GM18519 (cell line): ENCODE data around the gene METTL14.

Experiments
- ATAC-seq: cut with Tn5 transposase; IDR thresholded peaks from one replicate; pipeline ENCODE4 v1.9.1; 2021; ENCODE audit warnings: mild to moderate bottlenecking, moderate library complexity; ENCODE audit not compliant: unreplicated experiment, low FRiP score

Gene METTL14

DNA sequence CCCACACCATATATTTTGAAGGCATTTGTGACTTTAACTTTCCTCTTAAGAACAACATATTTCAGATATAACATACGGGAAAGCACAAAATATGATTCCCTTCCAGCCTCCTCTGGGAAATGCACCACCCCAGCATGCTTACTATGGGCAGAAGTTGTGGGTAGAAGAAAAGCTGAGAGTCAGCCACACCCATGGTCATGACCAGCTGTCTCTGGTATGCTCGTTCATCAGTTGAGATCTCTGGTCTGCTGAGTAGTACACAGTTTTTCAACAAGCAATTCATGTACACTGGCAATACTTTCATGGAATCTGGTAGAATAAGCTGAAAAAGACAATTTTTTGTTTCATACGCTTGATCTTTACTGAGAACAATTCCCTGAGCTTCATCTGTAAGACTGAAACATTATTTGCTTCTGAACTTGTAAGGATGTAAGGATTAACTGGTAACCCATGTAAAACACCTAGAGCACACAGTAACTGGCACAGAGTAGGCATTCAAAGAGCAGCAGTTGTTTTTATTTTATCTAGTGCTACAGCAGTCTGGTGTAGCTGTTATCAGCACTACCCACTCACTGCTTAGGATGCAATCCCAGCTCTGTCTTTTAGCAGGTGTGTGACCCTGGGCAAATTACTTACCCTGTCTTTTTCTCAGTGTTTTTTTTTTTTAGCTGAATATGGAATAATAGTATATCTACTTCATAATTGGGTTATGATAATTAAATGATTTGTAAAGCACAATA, 47.6 kb downstream of the METTL14 start:
- no peak for ATAC-seq

DNA sequence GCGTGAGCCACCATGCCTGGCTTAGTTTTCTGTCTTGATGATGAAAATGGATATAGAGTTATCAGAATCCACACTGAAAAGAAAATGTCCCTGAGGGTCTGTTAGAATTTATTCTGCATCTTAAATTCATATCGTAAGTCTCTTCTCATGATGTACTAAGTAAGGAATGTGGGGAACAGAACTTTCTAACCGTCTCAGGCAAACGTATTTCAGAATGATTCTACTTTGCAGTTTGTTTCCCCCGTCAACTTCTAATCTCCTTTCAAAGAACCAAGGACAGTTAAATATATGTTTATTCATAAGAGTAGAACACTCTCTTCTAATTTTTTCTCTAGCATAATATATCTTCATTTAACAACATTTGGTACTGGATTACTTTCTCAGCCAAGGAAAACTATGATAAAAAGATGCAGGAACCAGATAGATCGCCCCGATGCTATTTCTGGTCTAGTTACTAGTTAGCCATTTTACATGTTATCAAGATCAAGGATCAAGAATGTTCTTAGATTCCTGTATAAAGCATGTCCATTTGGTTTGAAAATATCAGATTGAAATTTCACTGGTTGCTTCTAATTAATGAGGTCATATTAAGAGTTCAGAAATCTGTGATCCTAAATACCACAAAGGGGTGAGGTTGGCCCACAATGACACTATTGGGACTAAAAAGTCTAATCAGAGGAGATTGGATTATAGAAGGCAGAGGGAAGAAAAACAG, 49.5 kb downstream of the METTL14 start:
- ATAC-seq: no peak

DNA sequence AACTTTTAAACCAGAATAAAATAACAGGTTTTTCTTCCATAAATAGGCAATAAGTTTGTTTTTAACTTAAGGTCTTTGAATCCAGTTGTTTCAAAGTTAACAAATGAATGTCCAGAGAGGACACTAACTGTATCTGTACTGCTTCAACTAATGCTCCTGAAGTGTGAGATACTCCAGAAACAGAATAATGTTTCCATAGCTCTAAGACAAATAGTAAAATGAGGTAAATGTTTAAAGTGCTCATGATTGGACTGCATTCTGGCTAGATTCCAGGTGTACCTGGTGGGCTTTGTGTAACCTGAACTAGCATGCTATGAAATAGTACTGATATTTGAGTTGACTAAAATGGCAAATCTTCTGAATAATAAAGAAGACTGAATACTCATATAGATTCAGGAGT, 51.7 kb downstream of the METTL14 start:
- no peak for ATAC-seq

DNA sequence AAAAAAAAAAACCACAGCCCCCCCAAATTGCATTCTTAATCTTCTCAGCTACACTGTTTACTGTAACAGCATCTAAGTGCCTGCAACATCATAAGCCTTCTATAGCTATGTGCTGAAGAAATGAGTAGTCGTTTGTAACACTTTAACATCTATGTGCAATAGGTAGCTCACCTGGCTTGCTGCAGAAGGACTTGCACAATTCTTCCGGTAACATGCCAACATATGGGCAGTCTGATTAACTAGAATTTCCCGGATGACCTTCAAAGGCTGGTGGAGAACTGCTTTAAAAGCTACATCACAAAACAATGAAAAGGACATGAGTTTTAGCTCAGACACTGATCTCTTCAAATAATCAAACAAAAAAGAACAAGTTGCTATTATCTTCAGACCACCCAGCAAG, 52.9 kb downstream of the METTL14 start:
- no peak for ATAC-seq

DNA sequence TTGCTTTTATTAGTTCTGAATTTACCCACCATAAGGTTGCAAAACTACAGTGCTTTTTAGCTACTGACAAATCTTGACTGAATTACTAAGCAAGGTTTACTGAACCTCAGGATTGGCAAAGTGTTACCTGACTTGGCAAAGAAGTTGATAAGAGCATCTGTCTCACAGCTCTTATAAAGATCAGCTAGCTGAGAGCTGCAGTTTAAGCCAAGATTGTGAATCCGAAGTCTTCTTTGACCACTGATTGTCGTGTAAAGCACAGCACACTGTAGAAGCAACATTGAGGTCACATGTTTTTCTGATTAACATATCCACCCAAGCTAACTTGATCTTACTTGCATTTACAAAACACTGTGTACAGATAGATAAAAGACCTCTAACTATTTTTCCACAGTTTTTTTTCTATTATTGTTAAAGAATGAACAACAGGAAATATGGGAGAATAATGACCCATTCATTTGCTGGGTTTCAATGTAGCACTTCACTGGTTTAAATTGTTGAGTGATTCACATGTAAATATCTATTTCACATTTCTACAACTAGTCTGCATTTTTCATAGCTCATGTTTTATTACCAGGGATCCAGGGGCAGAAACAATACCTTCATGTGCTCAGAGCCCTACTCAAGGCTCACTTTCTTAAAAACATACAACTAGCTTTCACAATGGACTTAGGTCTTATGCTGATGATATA, 54.0 kb downstream of the METTL14 start:
- no peak for ATAC-seq

DNA sequence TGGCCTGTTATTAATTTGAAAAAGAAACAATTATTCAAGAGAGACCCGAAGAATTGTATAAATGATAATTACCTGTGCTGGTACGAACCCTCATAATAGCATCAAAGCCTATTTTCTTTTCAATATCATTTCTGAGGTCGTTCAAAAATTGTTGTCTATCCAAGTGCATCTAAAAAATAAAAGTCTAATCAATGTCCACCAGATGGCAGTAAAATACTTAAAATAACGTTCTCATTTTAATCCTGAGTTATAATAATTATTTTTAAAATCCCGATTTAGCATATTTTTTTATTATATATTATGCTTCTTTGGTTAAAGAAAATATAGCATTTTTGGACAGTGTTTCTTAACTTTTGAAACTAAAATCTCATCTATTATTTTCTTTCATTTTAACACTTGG, 55.7 kb downstream of the METTL14 start:
- no peak for ATAC-seq

DNA sequence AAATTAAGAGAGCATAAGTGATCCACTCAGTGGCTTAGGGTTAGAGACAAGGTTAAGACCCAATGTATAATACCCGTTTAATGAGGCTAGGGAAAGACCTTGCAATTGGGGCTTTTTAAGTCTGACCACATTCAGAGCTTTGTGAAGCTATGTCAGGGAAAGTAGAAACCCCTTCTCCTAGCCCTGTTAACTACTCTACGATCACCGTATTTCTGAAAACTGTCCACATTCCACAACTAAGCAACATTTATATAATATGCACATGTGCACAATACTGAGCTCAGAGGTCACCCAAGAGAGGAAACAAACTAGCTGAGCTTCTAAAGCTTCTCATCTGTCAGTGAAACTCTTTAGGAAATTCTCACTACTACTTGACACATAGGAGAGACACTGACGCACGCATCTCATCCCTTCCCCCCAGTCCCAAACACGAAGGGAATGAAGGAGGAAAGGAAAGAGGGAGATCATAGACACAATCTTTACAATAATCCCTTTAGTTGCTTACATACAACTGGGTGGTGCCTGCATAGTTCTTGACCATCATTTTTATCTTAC, 56.2 kb downstream of the METTL14 start:
- ATAC-seq: no peak

DNA sequence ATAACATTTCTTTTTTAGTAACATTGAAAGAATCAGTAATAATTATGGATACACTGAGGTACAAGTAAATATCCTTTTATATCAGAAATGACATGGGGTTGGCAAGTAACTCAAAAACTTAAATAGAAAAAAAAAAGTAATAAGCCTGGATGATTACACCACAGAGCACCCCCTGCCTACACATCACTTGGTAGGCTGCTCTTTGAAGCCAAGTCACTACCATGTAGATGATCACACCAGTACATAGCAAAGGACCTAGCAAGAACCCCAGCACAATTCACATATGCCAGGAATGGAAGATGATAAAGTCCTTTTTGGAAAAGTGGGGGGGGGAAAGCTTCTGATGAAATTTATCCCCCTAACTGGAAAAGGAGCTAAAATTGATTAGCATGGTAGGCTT, 56.9 kb downstream of the METTL14 start:
- no peak for ATAC-seq

DNA sequence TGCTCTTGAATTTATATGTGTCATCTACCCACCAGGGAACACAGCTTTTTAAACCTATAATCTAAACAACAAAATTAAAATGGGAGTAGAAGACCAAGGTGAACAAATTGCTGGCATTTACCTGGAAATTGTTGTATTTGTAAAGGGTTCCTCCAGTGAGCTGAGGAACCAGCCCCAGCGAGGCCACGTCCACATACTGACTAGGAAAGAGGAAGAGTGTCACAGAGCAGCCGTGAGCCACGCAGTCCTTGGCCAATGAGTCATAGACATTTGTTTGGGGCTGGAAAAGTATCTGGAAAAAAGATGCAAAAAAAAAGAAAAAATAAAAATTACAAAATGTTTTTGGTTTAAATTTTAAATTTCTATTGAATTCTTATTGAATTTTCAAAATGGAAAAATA, 58.7 kb downstream of the METTL14 start:
- ATAC-seq: no peak

DNA sequence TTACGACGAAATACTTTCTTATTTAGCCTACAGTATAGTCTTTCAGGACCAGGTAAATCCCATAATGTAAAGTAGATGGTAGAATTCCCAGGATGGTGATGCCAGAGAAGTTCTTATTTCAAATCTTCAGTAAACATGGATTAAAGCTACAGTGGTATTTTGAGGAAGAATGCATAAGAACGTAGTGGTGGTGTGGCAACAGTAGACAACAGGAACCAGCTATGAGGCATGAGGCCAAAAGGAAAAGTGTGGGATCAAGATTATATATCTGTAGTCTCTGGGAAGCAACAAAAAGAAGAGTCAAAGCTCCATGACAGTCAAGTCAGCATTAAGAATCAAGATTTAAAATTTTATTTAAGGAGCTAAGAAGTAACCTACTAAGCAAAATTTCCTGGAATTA, 60.2 kb downstream of the METTL14 start:
- no peak for ATAC-seq

DNA sequence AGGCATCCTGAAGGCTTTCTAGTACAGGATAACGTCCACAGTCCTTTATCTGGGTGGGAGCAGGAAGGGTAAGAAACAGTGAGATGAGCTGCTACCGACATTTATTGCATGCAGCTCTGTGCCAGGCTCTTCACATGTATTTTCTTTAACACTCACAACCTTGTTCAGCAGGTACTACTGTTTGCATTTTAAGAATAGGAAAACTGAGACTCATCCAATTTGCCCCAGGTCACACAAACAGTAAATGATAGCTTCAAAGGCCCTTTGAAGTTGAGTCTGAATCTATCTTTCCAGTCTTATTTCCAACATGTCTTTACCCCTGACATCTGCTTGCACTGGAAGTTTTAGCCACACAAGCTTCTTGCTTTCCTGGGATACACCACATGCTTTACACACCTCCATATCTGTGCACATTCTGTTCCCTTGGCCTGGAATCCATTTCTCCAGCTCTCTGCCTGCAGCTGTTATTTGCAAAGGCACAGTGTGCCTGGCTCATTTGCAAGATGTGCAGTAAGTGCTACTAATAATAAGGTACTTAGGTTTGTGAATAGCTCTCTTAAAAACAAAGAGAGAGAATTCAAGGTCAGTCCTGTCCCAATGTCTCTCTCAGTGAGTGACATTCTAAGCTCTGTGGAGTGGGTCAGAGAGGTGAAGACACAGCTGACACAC, 61.2 kb downstream of the METTL14 start:
- no peak for ATAC-seq

DNA sequence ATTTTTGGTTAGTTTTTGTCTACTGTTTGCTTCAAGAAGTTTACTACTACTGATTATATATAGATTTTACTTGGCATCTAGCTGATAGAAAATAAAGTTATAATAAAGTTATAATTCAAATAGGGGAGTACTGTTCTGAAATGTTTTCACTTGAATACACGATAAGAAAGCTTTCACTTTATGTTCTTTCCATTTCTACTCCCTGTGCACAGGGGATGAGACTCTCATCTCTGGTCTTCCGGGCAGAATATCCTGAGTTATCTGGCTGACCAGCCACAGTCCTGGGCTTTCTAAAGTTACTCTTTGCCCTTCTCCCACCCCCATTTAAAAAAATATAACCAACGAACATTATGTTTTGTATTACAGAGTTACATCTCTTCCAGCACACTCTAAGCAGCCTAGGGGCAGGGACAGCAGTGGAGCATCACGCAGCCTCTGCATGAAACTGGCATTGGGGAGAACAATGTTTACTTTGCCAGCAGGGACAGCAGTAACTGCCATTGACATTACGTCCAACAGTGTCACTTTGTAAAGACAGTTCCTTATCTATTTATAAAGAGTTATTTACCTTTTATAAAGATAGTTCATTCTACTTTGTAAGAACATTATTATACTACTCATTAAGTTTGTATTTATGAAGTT, 64.3 kb downstream of the METTL14 start:
- no peak for ATAC-seq

DNA sequence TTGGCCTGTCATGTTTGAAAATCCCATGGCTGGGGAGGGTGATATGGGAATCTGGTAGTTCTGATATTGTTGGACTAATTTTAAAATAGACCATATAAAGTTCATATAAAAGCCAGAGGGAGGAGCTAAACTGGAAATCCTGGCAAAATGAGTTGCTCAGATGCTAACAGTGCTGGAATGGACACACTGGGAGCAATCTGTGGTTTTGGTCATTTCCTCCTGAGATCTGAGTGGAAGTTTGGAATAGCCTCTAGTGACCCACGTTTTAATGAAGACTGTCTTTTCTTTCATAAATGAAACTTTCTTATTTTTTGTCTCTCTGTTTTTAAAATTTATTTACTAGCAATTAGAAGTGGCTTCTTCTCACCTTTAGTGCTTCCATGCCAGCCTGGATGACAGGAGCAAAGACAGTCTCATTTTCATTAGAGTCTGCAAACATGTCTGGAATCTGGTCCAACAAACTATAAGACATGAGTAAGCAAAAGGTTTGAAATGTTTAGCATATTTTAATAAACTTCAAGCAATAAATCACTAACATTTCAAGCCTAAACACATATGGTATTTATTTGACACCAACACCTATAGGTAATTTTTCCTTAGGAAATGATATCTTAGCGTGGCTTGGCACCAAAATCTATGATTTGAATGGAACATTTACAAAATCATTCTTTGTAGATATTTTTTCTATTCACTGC, 66.6 kb downstream of the METTL14 start:
- no peak for ATAC-seq

DNA sequence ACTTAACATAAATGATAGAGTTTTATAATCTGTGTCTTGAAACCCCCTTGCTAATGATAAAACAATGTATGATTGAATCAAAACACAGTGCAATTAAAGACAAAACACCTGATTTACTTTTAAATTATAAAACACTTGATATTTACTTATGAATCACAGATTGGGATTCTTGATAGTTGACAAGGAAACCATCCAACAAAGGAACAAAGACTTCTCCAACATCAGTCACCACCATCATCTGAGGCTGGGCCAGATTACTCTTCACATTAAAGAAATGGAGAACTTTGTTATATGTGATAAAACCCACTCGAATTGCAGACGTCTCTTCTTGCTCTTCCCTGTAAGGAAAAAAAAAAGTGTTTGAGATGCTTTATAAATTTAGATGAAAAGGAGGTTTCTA, 67.4 kb downstream of the METTL14 start:
- ATAC-seq: no peak

DNA sequence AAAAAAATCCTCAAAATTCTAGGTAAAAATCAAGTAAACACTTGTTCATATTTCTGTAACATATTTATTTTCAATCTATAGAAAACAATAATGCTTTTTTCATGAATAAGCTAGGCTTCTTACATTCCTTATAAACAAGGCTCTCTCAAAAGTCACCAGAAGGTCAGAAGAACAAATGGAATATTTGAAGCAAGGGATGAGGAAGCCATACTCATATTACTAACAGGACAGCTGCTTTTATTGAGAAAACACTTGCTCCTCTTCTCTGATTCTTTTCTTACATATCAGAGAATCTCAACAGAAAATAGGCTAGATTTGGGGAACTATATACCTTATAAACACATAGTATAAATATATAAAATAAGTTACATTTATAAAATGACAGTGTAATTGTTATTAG, 67.9 kb downstream of the METTL14 start:
- ATAC-seq: no peak

DNA sequence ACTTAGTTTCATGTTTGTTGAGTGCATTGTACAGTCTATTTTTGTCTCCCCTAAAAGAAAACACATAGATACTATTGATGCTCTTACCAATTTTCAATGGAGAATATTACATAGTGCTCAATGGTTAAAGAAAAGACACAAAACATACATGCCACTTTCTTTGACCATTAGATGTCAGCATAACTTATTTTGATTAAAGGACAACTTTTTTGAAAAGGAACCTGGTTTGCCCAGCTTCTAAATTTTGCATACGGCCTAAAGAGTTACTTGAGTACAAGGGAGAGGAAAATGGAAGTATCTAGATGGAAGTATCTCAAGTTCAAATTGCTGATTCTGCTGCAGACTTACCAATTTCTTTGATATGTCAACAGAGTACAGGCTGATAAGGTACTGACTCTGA, 68.5 kb downstream of the METTL14 start:
- no peak for ATAC-seq

DNA sequence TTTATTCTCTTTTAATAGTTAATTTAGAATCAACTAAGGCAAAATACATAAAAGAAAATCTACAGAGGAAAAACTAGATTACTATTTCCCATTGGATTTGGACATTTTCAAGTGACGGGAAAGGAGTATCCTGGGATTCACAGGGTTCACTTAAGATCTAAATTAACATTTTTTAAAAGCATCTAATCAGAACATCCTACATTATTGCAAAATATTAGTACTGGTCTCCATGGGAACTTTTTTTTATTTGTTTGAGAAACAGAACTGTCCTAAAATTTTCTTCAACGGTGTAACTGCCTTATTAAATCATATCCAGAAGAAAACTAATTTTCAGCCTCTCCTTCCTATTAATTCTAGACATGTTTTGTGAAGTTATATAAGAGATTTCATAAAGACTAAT, 69.7 kb downstream of the METTL14 start:
- no peak for ATAC-seq

DNA sequence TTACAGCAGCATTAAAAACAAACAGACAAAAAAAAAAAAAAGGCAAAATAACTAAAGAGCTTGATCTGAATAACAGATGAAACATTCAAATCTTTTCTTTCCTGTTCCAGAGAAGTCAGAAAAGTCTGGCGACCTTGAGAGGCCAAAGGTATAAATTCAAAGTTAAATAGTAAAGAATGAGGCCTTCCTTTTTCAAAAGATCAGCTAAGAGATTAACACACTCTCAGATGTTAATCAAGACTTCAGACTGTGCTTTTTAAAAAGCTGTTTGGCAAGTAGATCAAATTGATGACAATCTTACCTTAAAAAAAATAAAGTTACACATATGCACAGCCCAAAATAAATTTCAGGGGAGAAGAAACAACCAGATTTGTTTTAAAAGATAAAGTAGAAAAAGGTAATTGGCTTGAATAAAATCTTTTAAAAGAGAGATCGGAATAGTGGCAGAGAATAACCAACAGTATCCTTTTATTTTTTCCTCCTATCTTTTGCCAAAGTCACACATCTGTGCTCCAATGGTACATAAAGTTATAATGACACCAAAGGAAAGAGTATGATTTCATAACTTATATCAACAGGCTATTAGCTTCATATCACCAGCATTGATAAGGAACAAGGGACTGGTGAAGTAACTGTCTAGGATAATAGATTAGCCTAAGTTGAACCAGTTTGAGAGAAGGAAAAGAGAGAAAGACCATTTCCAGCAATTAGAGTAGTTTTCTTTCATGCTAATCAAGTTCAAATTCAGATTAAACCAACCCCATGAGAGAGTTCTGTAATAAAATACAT, 70.4 kb downstream of the METTL14 start:
- ATAC-seq: no peak

DNA sequence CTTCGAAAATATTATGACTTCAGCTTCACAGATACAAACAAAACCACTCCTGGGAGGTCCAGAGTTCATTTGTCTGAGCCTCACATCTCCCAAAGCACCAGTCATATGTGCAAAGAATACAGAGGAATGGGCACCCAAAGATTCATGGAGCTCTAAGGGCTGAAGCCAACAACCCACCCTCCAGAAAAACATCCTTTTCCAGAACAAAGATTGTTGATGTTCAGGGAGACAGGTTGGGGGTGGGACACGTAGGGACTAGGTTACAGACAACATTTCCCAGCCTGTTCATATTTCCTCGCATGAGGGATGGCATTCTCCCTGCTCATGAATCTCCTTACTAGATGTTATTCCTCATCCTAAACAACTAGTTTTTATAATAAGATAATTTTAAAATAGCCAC, 71.2 kb downstream of the METTL14 start:
- ATAC-seq: no peak
